GM18505 (cell line): ENCODE measurements around the gene LIMA1.
A peak's percentile ranks its signal among the peaks of the same experiment; 100 is the strongest.
"Not testable (repeated sequence)": the region's sequence is repeated elsewhere in the genome, so short reads cannot be mapped to it uniquely, and the experiment has no call there.

ENCODE experiments used
- ATAC-seq: cut with Tn5 transposase; IDR thresholded peaks from one replicate; pipeline ENCODE4 v1.9.1; 2021; ENCODE audit not compliant: unreplicated experiment
- POLR2A ChIP-seq: IDR thresholded peaks from 4 replicates; pipeline ENCODE4 v1.6.1; 2011; ENCODE audit warnings: borderline replicate concordance; ENCODE audit not compliant: insufficient read depth, insufficient read length; ENCODE audit errors: extremely low read depth

The LIMA1 gene

DNA sequence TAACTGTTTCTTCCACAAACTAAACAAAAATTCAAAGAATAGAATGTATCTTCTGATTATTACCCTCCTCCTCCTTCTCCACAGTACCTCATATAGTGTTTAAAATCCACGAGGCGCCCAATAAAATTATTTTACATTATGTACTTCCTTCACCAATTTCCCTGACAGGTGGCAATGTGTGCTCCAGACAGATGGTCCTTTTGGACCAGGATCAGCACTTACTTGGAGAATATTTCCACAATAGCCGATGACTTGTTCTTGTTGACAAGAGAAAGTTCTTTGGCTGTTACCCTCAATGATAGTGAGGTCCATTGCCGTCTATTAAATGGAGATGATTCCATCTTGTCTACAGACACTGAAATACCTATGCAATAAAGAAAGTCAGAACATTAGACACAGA is 34.9 kb downstream of the LIMA1 start:
- ATAC-seq, result no peak
- TF ChIP-seq POLR2A, result no peak

DNA sequence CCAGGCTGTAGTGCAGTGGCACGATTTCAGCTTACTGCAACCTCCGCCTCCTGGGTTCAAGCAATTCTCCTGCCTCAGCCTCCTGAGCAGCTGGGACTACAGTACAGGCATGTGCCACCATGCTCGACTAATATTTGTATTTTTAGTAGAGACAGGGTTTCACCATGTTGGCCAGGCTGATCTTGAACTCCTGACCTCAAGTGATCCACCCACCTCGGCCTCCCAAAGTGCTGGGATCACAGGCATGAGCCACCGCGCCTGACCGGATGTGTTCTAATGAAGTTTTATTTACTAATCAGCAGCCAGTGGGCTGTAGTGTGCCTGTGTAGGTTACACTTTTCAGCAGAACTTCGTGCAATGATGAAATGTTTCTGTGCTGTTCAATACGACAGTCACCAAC is 35.7 kb downstream of the LIMA1 start:
- ATAC-seq, result not testable (repeated sequence)

DNA sequence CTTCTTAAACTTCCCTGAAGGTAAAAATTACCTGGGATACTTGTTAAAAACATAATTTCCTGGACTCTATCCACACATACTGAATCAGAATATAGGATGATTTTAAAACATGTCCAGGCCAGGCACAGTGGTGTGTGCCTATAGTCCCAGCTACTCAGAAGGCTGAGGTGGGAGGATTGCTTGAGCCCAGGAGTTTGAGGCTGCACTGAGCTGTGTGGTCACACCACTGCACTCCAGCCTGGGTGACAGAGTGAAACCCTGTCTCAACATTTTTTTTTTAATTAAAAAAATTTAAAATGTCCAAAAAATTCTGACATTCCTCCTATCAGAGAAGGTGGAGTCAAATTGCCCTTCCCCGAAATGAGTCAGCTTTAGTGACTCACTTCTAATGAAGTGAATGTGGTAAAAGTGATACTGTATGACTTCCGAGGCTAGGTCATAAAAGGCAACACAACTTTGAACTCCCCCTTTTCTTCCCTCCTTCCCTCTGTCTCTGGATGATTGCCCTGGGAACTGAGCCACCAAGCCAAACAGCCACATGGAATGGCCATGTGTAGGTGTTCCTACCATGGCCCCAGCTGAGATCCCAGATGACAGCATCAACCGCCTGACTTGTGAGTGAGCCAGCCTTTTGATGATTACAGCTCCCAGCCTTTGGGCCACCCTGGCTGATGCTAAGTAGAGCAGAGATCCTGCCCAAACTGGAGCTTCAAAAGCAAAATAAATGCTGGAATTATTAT is 36.3 kb downstream of the LIMA1 start:
- no peak for TF ChIP-seq POLR2A
- ATAC-seq, result peak; percentile 46

DNA sequence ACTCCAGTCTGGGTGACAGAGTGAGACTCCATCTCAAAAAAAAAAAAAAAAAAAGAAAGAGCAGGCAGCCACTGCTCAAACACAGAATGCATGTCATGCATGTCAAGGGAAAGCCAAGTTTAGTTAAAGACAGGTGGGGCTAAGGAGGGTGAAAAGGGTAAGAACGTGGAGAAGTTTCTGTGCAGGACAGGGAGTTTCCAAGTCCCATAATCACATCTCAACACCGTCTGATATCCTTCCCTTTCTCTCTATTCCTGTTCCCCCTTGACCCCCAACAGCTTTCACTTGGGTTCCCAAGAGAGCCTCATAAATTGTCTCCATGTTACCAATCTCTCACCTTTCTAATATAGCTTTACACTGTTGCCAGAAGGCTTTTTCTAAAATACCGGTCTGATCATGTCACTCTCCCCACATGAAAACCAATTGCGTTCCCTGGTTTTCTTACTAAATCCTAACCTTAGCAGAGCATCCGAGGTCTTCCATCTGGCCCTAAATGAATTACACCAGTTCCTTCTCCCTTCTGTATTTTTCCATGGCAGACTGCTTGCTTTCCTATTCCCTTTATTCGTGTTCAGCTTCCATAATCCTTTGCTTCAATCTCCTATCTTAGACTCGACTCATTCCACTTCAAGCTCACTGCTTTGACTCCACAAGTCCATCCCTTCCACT is 37.0 kb downstream of the LIMA1 start:
- no peak for TF ChIP-seq POLR2A
- no peak for ATAC-seq

DNA sequence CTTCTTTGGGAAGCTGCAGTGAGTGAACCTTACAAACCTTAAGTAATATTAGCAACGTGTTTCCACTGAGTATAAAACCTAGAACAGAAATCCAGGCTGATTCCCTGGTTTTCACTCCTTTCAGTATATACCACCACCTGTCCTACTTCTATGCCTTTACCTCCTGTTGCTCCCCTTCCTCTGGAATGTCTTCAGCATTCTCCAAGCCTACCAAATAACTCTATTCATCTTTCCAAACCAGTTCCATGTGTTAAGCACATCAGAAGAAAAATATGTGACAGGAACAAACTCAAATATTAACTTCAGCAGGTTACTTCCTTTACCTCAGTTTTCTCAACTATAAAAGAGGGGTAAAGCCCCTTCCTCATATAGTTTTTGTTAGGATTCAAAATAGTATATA is 39.8 kb downstream of the LIMA1 start:
- TF ChIP-seq POLR2A, result no peak
- ATAC-seq, result no peak

DNA sequence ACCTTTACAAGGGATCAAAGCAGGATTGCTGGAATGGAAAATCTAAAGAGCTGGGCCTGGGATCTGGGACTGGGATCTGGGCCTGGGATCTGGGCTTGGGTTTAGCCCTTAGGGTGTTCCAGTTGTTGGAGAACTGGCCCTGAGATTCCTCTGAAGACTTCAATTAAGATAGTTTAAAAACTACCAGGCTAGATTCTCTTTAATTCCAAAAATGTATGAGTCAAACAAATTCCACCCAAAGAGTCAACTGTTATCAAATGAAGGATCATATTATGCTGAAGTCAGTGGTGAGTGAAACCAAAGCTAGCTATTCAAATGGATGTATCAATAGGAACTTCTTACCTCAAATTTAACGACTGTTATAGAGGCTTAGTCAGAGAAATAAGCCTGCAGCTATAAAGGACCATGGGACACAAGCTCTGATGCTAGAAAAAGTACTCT is 40.5 kb downstream of the LIMA1 start:
- no peak for TF ChIP-seq POLR2A
- ATAC-seq, result no peak

DNA sequence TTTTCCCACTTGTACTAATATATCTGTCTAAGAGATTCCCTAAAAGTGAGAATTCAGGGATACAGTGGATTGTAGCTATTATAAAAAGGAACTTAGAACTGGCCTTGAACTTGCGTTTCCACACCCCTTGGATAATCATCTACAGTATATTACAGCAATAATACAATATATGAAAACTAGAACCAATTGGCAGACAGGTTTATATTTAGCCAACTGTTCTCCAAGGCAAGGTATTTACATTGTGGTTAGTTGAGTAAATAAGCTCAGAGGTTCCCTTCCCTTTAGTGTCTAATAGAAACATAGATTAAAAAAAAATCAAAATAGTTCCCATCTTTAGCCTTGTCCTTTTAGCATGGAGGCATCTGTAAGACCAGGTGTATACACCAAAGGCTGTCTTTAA is 42.1 kb downstream of the LIMA1 start:
- ATAC-seq, result no peak
- no peak for TF ChIP-seq POLR2A

DNA sequence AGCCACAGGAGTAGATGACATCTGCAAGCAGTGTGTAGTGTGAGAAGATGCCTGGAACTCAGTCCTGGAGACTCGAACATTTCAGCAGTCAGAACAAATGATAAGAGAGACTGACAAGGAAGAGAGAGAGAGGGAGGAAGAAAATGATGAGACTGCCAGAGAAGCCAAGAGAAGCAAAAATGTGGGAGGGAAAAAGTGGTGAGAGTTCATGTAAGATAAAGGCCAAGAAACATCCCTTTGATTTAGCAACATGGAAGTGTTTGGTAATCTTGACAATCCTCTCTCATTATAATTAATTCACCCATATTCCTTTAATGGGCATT is 42.6 kb downstream of the LIMA1 start:
- no peak for ATAC-seq
- no peak for TF ChIP-seq POLR2A

DNA sequence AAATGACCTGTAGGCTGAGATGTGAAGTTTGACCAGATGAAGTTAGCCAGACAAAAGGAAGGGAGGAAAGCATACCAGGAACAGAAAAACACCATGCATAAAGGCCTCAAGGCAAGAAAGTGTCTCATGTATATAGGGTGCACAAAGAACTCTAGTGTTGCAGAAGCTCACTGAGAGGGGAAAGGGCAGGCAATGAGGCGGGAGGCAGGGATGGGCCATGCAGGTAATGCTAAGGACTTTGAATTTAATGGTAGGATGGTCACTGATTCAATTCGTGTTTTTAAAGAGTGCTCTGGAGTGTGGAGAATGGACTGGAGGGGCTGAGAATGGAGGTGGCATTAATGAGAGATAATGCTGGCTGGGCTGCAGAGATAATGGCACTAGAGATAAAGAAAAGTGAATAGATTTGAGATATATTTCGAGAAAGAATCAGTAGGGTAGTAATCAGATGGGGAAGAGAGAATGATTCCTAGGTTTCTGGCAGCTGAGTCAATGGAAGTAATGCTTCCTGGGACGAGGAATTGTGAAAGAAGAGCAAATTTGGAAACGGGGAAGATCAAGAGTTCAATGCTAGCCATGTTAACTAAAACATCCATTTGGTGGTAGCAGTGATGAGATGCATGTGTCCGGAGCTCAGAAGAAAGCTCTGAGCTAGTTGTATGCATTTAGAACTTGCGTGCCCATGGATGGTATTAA is 43.1 kb downstream of the LIMA1 start:
- TF ChIP-seq POLR2A, result no peak
- no peak for ATAC-seq

DNA sequence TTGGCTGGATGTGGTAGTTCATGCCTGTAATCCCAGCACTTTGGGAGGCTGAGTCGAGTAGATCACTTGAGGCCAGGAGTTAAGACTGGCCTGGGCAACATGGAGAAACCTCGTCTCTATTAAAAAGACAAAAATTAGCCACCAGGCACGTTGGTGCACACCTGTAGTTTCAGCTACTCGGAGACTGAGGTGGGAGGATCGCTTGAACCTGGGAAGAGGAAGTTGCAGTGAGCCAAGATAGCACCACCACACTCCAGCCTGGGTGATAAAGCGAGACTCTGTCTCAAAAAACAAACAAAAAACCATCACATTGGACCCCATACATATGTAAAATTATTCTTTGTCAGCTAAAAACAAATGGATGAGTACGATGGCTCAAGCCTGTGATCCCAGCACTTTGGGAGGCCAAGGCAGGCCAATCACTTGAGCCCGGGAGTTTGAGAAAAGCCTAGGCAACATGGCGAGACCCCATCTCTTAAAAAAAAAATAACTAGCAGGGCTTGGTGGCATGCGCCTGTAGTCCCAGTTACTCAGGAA is 43.9 kb downstream of the LIMA1 start:
- no peak for ATAC-seq

DNA sequence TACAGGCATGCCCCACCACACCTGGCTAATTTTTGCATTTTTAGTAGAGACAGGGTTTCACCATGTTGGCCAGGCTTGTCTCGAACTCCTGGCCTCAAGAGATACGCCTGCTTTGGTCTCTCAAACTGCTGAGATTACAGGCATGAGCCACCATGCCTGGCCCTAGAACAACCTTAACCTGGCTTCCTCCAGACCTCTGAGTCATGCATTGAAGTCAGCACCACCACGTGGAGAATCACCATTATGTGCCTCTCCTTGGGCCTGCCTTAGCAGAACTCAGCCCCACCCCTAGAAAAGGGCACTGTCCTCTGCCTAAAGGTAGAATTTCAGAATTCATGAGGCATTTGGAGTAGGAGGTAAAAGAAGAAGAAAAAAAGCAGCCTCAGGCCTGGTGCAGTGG is 49.0 kb downstream of the LIMA1 start:
- ATAC-seq, result no peak
- TF ChIP-seq POLR2A, result no peak

More for the DNA sequence above, 43.9 kb downstream of the LIMA1 start:
- TF ChIP-seq POLR2A, result no peak

DNA sequence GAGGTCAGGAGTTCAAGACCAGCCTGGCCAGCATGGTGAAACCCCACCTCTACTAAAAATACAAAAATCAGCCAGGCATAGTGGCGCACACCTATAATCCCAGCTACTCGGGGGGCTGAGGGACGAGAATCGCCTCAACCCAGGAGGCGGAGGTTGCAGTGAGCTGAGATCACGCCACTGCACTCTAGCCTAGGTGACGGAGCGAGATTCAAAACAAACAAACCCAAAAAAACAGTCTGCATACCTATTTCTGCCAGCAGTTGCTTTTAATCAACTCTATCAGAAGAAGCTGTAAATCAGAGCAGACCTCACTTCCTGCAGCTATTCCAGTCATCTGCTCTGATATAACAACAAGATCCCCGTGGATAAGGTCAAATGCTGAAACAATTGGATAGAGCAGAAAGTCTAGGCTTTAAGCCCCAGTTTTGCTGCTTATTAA is 50.5 kb downstream of the LIMA1 start:
- TF ChIP-seq POLR2A, result no peak
- no peak for ATAC-seq

DNA sequence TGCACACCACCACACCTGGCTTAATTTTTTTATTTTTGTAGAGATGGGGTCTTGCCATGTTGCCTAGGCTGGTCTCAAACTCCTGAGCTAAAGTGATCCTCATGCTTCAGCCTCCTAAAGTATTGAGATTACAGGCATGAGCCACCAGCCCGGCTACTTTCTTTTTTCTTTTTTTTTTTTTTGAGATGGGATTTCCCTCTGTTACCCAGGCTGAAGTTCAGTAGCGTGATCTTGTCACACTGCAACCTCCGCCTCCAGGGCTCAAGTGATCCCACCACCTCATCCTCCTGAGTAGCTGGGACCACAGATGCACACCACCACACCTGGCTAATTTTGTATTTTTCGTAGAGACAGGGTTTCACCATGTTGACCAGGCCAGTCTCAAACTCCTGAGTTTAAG is 51.1 kb downstream of the LIMA1 start:
- no peak for ATAC-seq
- TF ChIP-seq POLR2A, result no peak

DNA sequence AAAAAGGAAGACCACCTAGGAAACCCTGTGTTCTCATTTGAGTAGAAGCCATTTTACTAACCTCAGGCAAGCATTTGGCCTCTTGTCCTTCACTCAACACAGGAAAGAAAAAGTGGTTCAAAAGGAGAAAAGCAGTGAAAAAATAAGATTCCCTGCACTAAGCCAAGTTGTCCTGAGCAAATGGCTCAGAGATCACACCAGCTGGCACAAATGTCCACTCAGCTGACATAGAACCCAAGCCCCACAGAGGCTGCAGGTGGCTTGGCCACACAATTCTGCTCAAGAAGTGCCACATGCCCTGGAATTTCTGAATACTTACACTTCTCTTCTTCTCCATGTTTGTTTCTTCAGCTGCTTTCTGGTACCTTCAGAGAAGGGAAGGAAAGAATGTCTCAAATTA is 52.0 kb downstream of the LIMA1 start:
- no peak for ATAC-seq
- TF ChIP-seq POLR2A, result no peak

DNA sequence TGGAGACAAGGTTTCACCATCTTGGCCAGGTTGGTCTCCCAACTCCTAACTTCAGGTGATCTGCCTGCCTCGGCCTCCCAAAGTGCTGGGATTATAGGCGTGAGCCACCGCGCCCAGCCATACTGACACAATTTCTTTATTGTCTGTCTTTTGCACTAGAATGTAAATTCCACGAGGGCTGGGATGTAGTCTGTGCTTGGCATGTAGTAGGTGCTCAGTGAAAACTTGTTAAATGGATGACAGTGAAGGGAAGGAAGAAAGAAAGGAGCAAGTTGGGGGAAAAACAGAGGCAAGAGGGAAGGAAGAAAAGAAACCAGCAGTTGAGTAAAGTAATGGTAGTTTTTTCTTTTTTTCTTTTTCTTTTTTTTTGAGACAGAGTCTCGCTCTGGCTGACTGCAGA is 53.1 kb downstream of the LIMA1 start:
- ATAC-seq, result no peak
- no peak for TF ChIP-seq POLR2A
